Measurements from ENCODE around the gene MTHFD1L.
A peak's percentile ranks its signal among the peaks of the same experiment; 100 is the strongest.

MTHFD1L gene

GRCh38 chr6:150890346-150890745 lies 24.8 kb downstream of the MTHFD1L start:
- no peak overlapping the region for H3K4me3 ChIP-seq (ENCODE audit: low read depth, low read length)
- no peak for TF ChIP-seq CTCF (IDR thresholded peaks at IDR 0.05; ENCODE audit: control insufficient read depth, extremely low read depth, insufficient read depth)
- no peak for DNase-seq (ENCODE audit: low read depth)

- TF ChIP-seq CTCF (IDR thresholded peaks at IDR 0.05; ENCODE audit: control insufficient read depth, extremely low read depth, insufficient read depth) = peak; percentile 89
- DNase-seq (ENCODE audit: low read depth) = peak; percentile 72
- H3K4me3 ChIP-seq (ENCODE audit: low read depth, low read length) = no peak overlapping the region
These were observed 26.5 kb downstream of the MTHFD1L start for GRCh38 chr6:150891888-150892485.

GRCh38 chr6:150894191-150894744 lies 28.8 kb downstream of the MTHFD1L start:
- no peak for DNase-seq (ENCODE audit: low read depth)
- H3K4me3 ChIP-seq (ENCODE audit: low read depth, low read length) = no peak overlapping the region
- no peak for TF ChIP-seq CTCF (IDR thresholded peaks at IDR 0.05; ENCODE audit: control insufficient read depth, extremely low read depth, insufficient read depth)

GRCh38 chr6:150894935-150895552 lies 29.5 kb downstream of the MTHFD1L start:
- TF ChIP-seq CTCF (IDR thresholded peaks at IDR 0.05; ENCODE audit: control insufficient read depth, extremely low read depth, insufficient read depth) = no peak
- no peak overlapping the region for H3K4me3 ChIP-seq (ENCODE audit: low read depth, low read length)
- DNase-seq (ENCODE audit: low read depth) = no peak

- no peak for DNase-seq (ENCODE audit: low read depth)
- TF ChIP-seq CTCF (IDR thresholded peaks at IDR 0.05; ENCODE audit: control insufficient read depth, extremely low read depth, insufficient read depth) = no peak
- no peak overlapping the region for H3K4me3 ChIP-seq (ENCODE audit: low read depth, low read length)
These were observed 30.6 kb downstream of the MTHFD1L start for GRCh38 chr6:150895928-150896632.

- DNase-seq (ENCODE audit: low read depth) = no peak
- no peak for TF ChIP-seq CTCF (IDR thresholded peaks at IDR 0.05; ENCODE audit: control insufficient read depth, extremely low read depth, insufficient read depth)
- H3K4me3 ChIP-seq (ENCODE audit: low read depth, low read length) = no peak overlapping the region
These were observed 32.0 kb downstream of the MTHFD1L start for GRCh38 chr6:150897400-150897943.

Data from LNCaP clone FGC (cell line).